HUES6 (cell line): Measurements from ENCODE around the gene RICTOR.
A peak's percentile ranks its signal among the peaks of the same experiment; 100 is the strongest.

Experiments
- H3K27ac ChIP-seq: 2 replicates; pipeline ENCODE4 v1.7.0; 2013; ENCODE audit warnings: low read depth, mild to moderate bottlenecking, low read length, inconsistent platforms
- H3K27me3 ChIP-seq: 2 replicates; pipeline ENCODE4 v1.6.1; 2013; ENCODE audit warnings: low read length; ENCODE audit not compliant: control insufficient read depth, insufficient read depth
- H3K36me3 ChIP-seq: 2 replicates; pipeline ENCODE4 v1.6.1; 2013; ENCODE audit warnings: low read length; ENCODE audit not compliant: control insufficient read depth, insufficient read depth
- H3K4me1 ChIP-seq: 2 replicates; pipeline ENCODE4 v1.6.1; 2013; ENCODE audit warnings: low read length; ENCODE audit not compliant: control insufficient read depth, insufficient read depth
- H3K4me3 ChIP-seq: 2 replicates; pipeline ENCODE4 v1.5.1; 2013; ENCODE audit warnings: low read depth, low read length
- H3K9ac ChIP-seq: one replicate; pipeline ENCODE4 v1.6.1; 2013; ENCODE audit warnings: mild to moderate bottlenecking, low read length
- H3K9me3 ChIP-seq: 2 replicates; pipeline ENCODE4 v1.6.1; 2013; ENCODE audit warnings: low read depth, low read length; ENCODE audit not compliant: control insufficient read depth, insufficient read depth

The RICTOR gene

GRCh38 chr5:38979535-38979934 is 94.7 kb downstream of the RICTOR start:
- Histone ChIP-seq H3K36me3 (no peaks in the 10 kb centered on the region), H3K27ac (no peak overlapping the region), H3K4me1 (peaks cover 7% of the 10 kb centered on the region; the same call in 1 of the 2 replicates), H3K27me3 (no peaks in the 10 kb centered on the region), H3K4me3 (no peak overlapping the region), H3K9ac (no peak overlapping the region), H3K9me3 (no peaks in the 10 kb centered on the region)

GRCh38 chr5:38978036-38978435 is 96.2 kb downstream of the RICTOR start:
- no peaks in the 10 kb centered on the region for H3K27me3 ChIP-seq
- H3K27ac ChIP-seq: 0 out of 2 replicates have a peak overlapping the region, but pooled peaks have one; percentile 27
- no peaks in the 10 kb centered on the region for H3K9me3 ChIP-seq
- no peak overlapping the region for H3K4me3 ChIP-seq
- H3K4me1 ChIP-seq: peaks cover 7% of the 10 kb centered on the region; the same call in 1 of the 2 replicates
- H3K36me3 ChIP-seq: no peaks in the 10 kb centered on the region; the same call in 1 of the 2 replicates
- H3K9ac ChIP-seq: no peak overlapping the region

GRCh38 chr5:38968665-38969064 is 105.5 kb downstream of the RICTOR start:
- Histone ChIP-seq H3K4me3 (no peak overlapping the region), H3K9me3 (no peaks in the 10 kb centered on the region), H3K27ac (no peak overlapping the region), H3K9ac (no peak overlapping the region), H3K36me3 (peaks cover 20% of the 10 kb centered on the region; the same call in 1 of the 2 replicates), H3K4me1 (no peaks in the 10 kb centered on the region), H3K27me3 (no peaks in the 10 kb centered on the region)

- no peaks in the 10 kb centered on the region for H3K27me3 ChIP-seq
- no peak overlapping the region for H3K4me3 ChIP-seq
- no peaks in the 10 kb centered on the region for H3K9me3 ChIP-seq
- no peak overlapping the region for H3K9ac ChIP-seq
- no peak overlapping the region for H3K27ac ChIP-seq
- peaks cover 47% of the 10 kb centered on the region for H3K36me3 ChIP-seq
- no peaks in the 10 kb centered on the region for H3K4me1 ChIP-seq
Measured at GRCh38 chr5:38961691-38962090, 112.5 kb downstream of the RICTOR start.

- Histone ChIP-seq H3K9me3 (no peaks in the 10 kb centered on the region), H3K27ac (no peak overlapping the region), H3K27me3 (no peaks in the 10 kb centered on the region), H3K4me3 (no peak overlapping the region), H3K36me3 (peaks cover 76% of the 10 kb centered on the region), H3K9ac (no peak overlapping the region), H3K4me1 (no peaks in the 10 kb centered on the region)
Measured at GRCh38 chr5:38953426-38954012, 120.7 kb downstream of the RICTOR start.

- Histone ChIP-seq H3K36me3 (peaks cover 79% of the 10 kb centered on the region), H3K4me3 (no peak overlapping the region), H3K9me3 (no peaks in the 10 kb centered on the region), H3K27ac (no peak overlapping the region), H3K27me3 (no peaks in the 10 kb centered on the region), H3K9ac (no peak overlapping the region), H3K4me1 (no peaks in the 10 kb centered on the region)
Measured at GRCh38 chr5:38948501-38948900, 125.7 kb downstream of the RICTOR start.

- no peak overlapping the region for H3K4me3 ChIP-seq
- no peaks in the 10 kb centered on the region for H3K9me3 ChIP-seq
- H3K27ac ChIP-seq: no peak overlapping the region
- H3K36me3 ChIP-seq: peaks cover 56% of the 10 kb centered on the region
- H3K27me3 ChIP-seq: no peaks in the 10 kb centered on the region
- no peak overlapping the region for H3K9ac ChIP-seq
- no peaks in the 10 kb centered on the region for H3K4me1 ChIP-seq
Measured at GRCh38 chr5:38944282-38944681, 129.9 kb downstream of the RICTOR start.

GRCh38 chr5:38941912-38942311 is 132.3 kb downstream of the RICTOR start:
- H3K27me3 ChIP-seq: no peaks in the 10 kb centered on the region
- no peak overlapping the region for H3K9ac ChIP-seq
- no peaks in the 10 kb centered on the region for H3K4me1 ChIP-seq
- no peaks in the 10 kb centered on the region for H3K9me3 ChIP-seq
- no peak overlapping the region for H3K4me3 ChIP-seq
- H3K36me3 ChIP-seq: peaks cover 40% of the 10 kb centered on the region
- H3K27ac ChIP-seq: no peak overlapping the region

- Histone ChIP-seq H3K9me3 (no peaks in the 10 kb centered on the region), H3K27me3 (no peaks in the 10 kb centered on the region), H3K27ac (no peak overlapping the region), H3K36me3 (peaks cover 28% of the 10 kb centered on the region), H3K9ac (no peak overlapping the region), H3K4me3 (no peak overlapping the region), H3K4me1 (no peaks in the 10 kb centered on the region)
Measured at GRCh38 chr5:38940230-38940858, 133.9 kb downstream of the RICTOR start.

- Histone ChIP-seq H3K9me3 (no peaks in the 10 kb centered on the region), H3K4me3 (no peak overlapping the region), H3K4me1 (no peaks in the 10 kb centered on the region), H3K9ac (no peak overlapping the region), H3K27me3 (no peaks in the 10 kb centered on the region), H3K36me3 (peaks cover 14% of the 10 kb centered on the region), H3K27ac (no peak overlapping the region)
Measured at GRCh38 chr5:38938973-38939372, 135.2 kb downstream of the RICTOR start.

- no peaks in the 10 kb centered on the region for H3K9me3 ChIP-seq
- no peaks in the 10 kb centered on the region for H3K27me3 ChIP-seq
- H3K4me1 ChIP-seq: no peaks in the 10 kb centered on the region
- no peak overlapping the region for H3K27ac ChIP-seq
- H3K9ac ChIP-seq: no peak overlapping the region
- H3K4me3 ChIP-seq: no peak overlapping the region
- peaks cover 14% of the 10 kb centered on the region for H3K36me3 ChIP-seq
Measured at GRCh38 chr5:38938424-38938823, 135.8 kb downstream of the RICTOR start.
